ENCODE measurements around the gene TMEM185A.
"Not testable (repeated sequence)": the region's sequence is repeated elsewhere in the genome, so short reads cannot be mapped to it uniquely, and the experiment has no call there.

TMEM185A gene

GRCh38 chrX:149631234-149632165, at the start of gene TMEM185A:
Gene TMEM185A (minus strand): TSS chrX:149631792. CDS start chrX:149631580, 212 bp downstream.
- peak; percentile 80 for DNase-seq

- DNase-seq = no peak
These were observed 49.6 kb upstream of the TMEM185A start for GRCh38 chrX:149681182-149681581.

- DNase-seq = not testable (repeated sequence)
These were observed 47.6 kb upstream of the TMEM185A start for GRCh38 chrX:149679164-149679678.

- DNase-seq = not testable (repeated sequence)
These were observed 44.0 kb upstream of the TMEM185A start for GRCh38 chrX:149675554-149675953.

GRCh38 chrX:149675088-149675487, 43.5 kb upstream of the TMEM185A start:
- not testable (repeated sequence) for DNase-seq

GRCh38 chrX:149660613-149661012, 29.0 kb upstream of the TMEM185A start:
- not testable (repeated sequence) for DNase-seq

- not testable (repeated sequence) for DNase-seq
These were observed 24.8 kb upstream of the TMEM185A start for GRCh38 chrX:149656260-149656884.

- no peak for DNase-seq
These were observed 20.8 kb upstream of the TMEM185A start for GRCh38 chrX:149652232-149652981.

- DNase-seq = no peak
These were observed 18.6 kb upstream of the TMEM185A start for GRCh38 chrX:149650162-149650561.

GRCh38 chrX:149648932-149649331, 17.3 kb upstream of the TMEM185A start:
- no peak for DNase-seq

GRCh38 chrX:149647505-149647904, 15.9 kb upstream of the TMEM185A start:
- no peak for DNase-seq

GRCh38 chrX:149643496-149643895, 11.9 kb upstream of the TMEM185A start:
- no peak for DNase-seq

- DNase-seq = no peak
These were observed 10.2 kb upstream of the TMEM185A start for GRCh38 chrX:149641835-149642234.

GRCh38 chrX:149641432-149641831, 9.8 kb upstream of the TMEM185A start:
- no peak for DNase-seq

- no peak for DNase-seq
These were observed 8.0 kb upstream of the TMEM185A start for GRCh38 chrX:149639568-149639967.

- DNase-seq = no peak
These were observed 7.3 kb upstream of the TMEM185A start for GRCh38 chrX:149638860-149639259.

- DNase-seq = no peak
These were observed 1.9 kb upstream of the TMEM185A start for GRCh38 chrX:149633511-149633910.

- DNase-seq = no peak
These were observed 835 bp downstream of the TMEM185A start for GRCh38 chrX:149630681-149631233.

GRCh38 chrX:149629730-149630387, 1.7 kb downstream of the TMEM185A start:
- DNase-seq = no peak

GRCh38 chrX:149628768-149629167, 2.8 kb downstream of the TMEM185A start:
- no peak for DNase-seq

- no peak for DNase-seq
These were observed 3.3 kb downstream of the TMEM185A start for GRCh38 chrX:149628280-149628679.

- DNase-seq = not testable (repeated sequence)
These were observed 4.8 kb downstream of the TMEM185A start for GRCh38 chrX:149626829-149627228.

Measured in stimulated activated CD8-positive, alpha-beta memory T cell treated with anti-CD3 and anti-CD28 coated beads, Interleukin-4, amount 100 ng/mL, for 48 hours (primary cell).